GM21381 (cell line): Measurements from ENCODE around the gene HPSE2.

Experiments
- ATAC-seq: cut with Tn5 transposase; IDR thresholded peaks from one replicate; pipeline ENCODE4 v1.9.1; 2021; ENCODE audit warnings: mild to moderate bottlenecking, moderate library complexity; ENCODE audit not compliant: unreplicated experiment

HPSE2 gene

GRCh38 chr10:98632456-98633150, 603.0 kb downstream of the HPSE2 start:
- no peak for ATAC-seq

GRCh38 chr10:98628206-98628605, 607.4 kb downstream of the HPSE2 start:
- no peak for ATAC-seq

- ATAC-seq: no peak
These were observed 607.9 kb downstream of the HPSE2 start for GRCh38 chr10:98627711-98628110.

- ATAC-seq: no peak
These were observed 610.7 kb downstream of the HPSE2 start for GRCh38 chr10:98624963-98625362.

- ATAC-seq: no peak
These were observed 612.5 kb downstream of the HPSE2 start for GRCh38 chr10:98623176-98623575.

- no peak for ATAC-seq
These were observed 614.0 kb downstream of the HPSE2 start for GRCh38 chr10:98621630-98622029.

- no peak for ATAC-seq
These were observed 615.1 kb downstream of the HPSE2 start for GRCh38 chr10:98620503-98620902.

GRCh38 chr10:98619446-98619845, 616.2 kb downstream of the HPSE2 start:
- ATAC-seq: no peak

- ATAC-seq: no peak
These were observed 617.6 kb downstream of the HPSE2 start for GRCh38 chr10:98617906-98618520.

GRCh38 chr10:98613446-98613845, 622.2 kb downstream of the HPSE2 start:
- ATAC-seq: no peak

- no peak for ATAC-seq
These were observed 624.2 kb downstream of the HPSE2 start for GRCh38 chr10:98611436-98611835.

- ATAC-seq: no peak
These were observed 624.8 kb downstream of the HPSE2 start for GRCh38 chr10:98610836-98611235.

GRCh38 chr10:98610301-98610700, 625.4 kb downstream of the HPSE2 start:
- ATAC-seq: no peak

GRCh38 chr10:98609265-98609664, 626.4 kb downstream of the HPSE2 start:
- ATAC-seq: no peak

GRCh38 chr10:98608411-98608810, 627.2 kb downstream of the HPSE2 start:
- ATAC-seq: no peak

- ATAC-seq: no peak
These were observed 633.4 kb downstream of the HPSE2 start for GRCh38 chr10:98602224-98602623.

- no peak for ATAC-seq
These were observed 636.5 kb downstream of the HPSE2 start for GRCh38 chr10:98599032-98599610.

GRCh38 chr10:98596404-98596803, 639.2 kb downstream of the HPSE2 start:
- ATAC-seq: no peak

- ATAC-seq: no peak
These were observed 646.0 kb downstream of the HPSE2 start for GRCh38 chr10:98589691-98590090.

- ATAC-seq: no peak
These were observed 646.6 kb downstream of the HPSE2 start for GRCh38 chr10:98589007-98589406.

- no peak for ATAC-seq
These were observed 648.4 kb downstream of the HPSE2 start for GRCh38 chr10:98587156-98587837.

GRCh38 chr10:98586096-98586495, 649.6 kb downstream of the HPSE2 start:
- no peak for ATAC-seq
